Naive thymus-derived CD4-positive, alpha-beta T cell (primary cell): ENCODE data around the gene OR9G1. TPM values are rescaled to one million over a fixed set of nuclear protein-coding genes. Genes with fewer than 3 reads are reported as not detected.
"Not testable (repeated sequence)": the region's sequence is repeated elsewhere in the genome, so short reads cannot be mapped to it uniquely, and the experiment has no call there.

Experiments used
- ATAC-seq: fragments of 150-1000 bp; cut with Tn5 transposase; 2 replicates; pipeline ENCODE4 v1.10.0; 2021; ENCODE audit warnings: mild to moderate bottlenecking, moderate library complexity
- CTCF ChIA-PET: fragments of 350-600 bp; sonication (Branson Sonifier 250); formaldehyde crosslinking; loops from one replicate; lab custom pipeline; 2021; ENCODE audit warnings: antibody characterized with exemption; lab: Charles Lee
- POLR2A ChIA-PET: fragments of 350-600 bp; sonication (Branson Sonifier 250); formaldehyde crosslinking; loops from one replicate; lab custom pipeline; 2021; ENCODE audit warnings: antibody characterized with exemption, inconsistent platforms; lab: Charles Lee
- DNase-seq, 9 donors: peaks; one replicate each; pipeline versions ENCODE4 v3.0.0 to v3.0.0-alpha.2; 2020 to 2022; ENCODE audit warnings: mixed read lengths in 1 of 9
- H3K27ac ChIP-seq: one replicate; pipeline ENCODE4 v1.7.0; 2013; ENCODE audit warnings: mild to moderate bottlenecking, low read depth, low read length, moderate library complexity
- H3K27me3 ChIP-seq, 2 donors: one replicate each; pipeline ENCODE4 v1.7.0; 2013; ENCODE audit warnings: low read length in 2 of 2, mild to moderate bottlenecking in 2 of 2, moderate library complexity in 2 of 2; ENCODE audit not compliant: control insufficient read depth in 2 of 2, insufficient read depth in 2 of 2
- H3K36me3 ChIP-seq, 3 experiments: 1 replicate in 2 of 3; 2 replicates in 1 of 3; pipeline ENCODE4 v1.7.0; 2013; ENCODE audit warnings: low read length in 3 of 3, mild to moderate bottlenecking in 3 of 3, moderate library complexity in 1 of 3; ENCODE audit not compliant: insufficient read depth in 3 of 3, control insufficient read depth in 2 of 3
- H3K4me1 ChIP-seq, 2 donors: one replicate each; pipeline ENCODE4 v1.7.0; 2013; ENCODE audit warnings: low read length in 2 of 2, mild to moderate bottlenecking in 2 of 2, moderate library complexity in 1 of 2; ENCODE audit not compliant: control insufficient read depth in 2 of 2, insufficient read depth in 2 of 2
- H3K4me3 ChIP-seq: 2 replicates; pipeline ENCODE4 v1.7.0; 2013; ENCODE audit warnings: mild to moderate bottlenecking, low read length
- H3K9me3 ChIP-seq, 3 experiments: 1 replicate in 2 of 3; 2 replicates in 1 of 3; pipeline ENCODE4 v1.7.0; 2013; ENCODE audit warnings: low read length in 3 of 3; ENCODE audit not compliant: control insufficient read depth in 2 of 3
- H3K27ac Mint-ChIP-seq, 9 donors: one replicate each; pipeline ENCODE4 v1.8.0; 2020 to 2022; ENCODE audit warnings: mixed read lengths in 9 of 9, mild to moderate bottlenecking in 8 of 9, moderate library complexity in 5 of 9, inconsistent platforms in 2 of 9
- H3K27me3 Mint-ChIP-seq, 5 donors: one replicate each; pipeline ENCODE4 v1.8.0; 2021 to 2022; ENCODE audit warnings: mixed read lengths in 5 of 5, mild to moderate bottlenecking in 1 of 5
- H3K36me3 Mint-ChIP-seq, 5 donors: one replicate each; pipeline ENCODE4 v1.8.0; 2020 to 2022; ENCODE audit warnings: mixed read lengths in 5 of 5, mild to moderate bottlenecking in 3 of 5, inconsistent platforms in 1 of 5
- H3K4me1 Mint-ChIP-seq, 7 donors: one replicate each; pipeline ENCODE4 v1.8.0; 2020 to 2022; ENCODE audit warnings: mixed read lengths in 7 of 7, mild to moderate bottlenecking in 3 of 7, inconsistent platforms in 1 of 7
- H3K4me3 Mint-ChIP-seq, 10 donors: one replicate each; pipeline ENCODE4 v1.8.0; 2020 to 2022; ENCODE audit warnings: mild to moderate bottlenecking in 10 of 10, mixed read lengths in 10 of 10, moderate library complexity in 6 of 10, inconsistent platforms in 2 of 10
- H3K9me3 Mint-ChIP-seq, 11 donors: one replicate each; pipeline ENCODE4 v1.8.0; 2020 to 2022; ENCODE audit warnings: mixed read lengths in 11 of 11, mild to moderate bottlenecking in 4 of 11, inconsistent platforms in 1 of 11, moderate library complexity in 1 of 11
- intact Hi-C, 2 donors: fragments of 100-400 bp; cut with micrococcal nuclease; formaldehyde crosslinking; loops; one replicate each; pipeline ENCODE4 v1.15.1; 2023
- polyA plus RNA-seq, 2 donors: library from polyadenylated mRNA; unstranded; fragments of 300-500 nt; fragmentation: Illumina TruSeq; gene quantifications; one replicate each; pipeline ENCODE4 v1.2.3, GENCODE V29; 2021
- total RNA-seq, 6 experiments: library from RNA in 5 of 6; stranded (reverse) in 5 of 6; gene quantifications; 1 replicate in 5 of 6; 2 replicates in 1 of 6; pipeline ENCODE4 v1.2.3 and lab custom pipeline; 2021 to 2026

The OR9G1 gene
- total RNA-seq (not detected), polyA plus RNA-seq (not detected), total RNA-seq (lab: John Stamatoyannopoulos, UW) (not detected)

GRCh38 chr11:56698795-56699194 lies at the start of gene OR9G1:
OR9G1 (plus strand) TSS chr11:56699095; CDS start chr11:56700388, 1,293 bp downstream.
- no peak for ATAC-seq
- no peaks in the 10 kb centered on the region for H3K36me3 ChIP-seq
- Mint-ChIP-seq H3K27ac (no peak within 1 kb of the TSS), H3K36me3 (no peaks in the 10 kb centered on the region), H3K27me3 (no peaks in the 10 kb centered on the region), H3K4me3 (no peak within 1 kb of the TSS), H3K4me1 (no peaks in the 10 kb centered on the region), H3K9me3 (peaks cover 0 to 22% (median 3%) of the 10 kb centered on the region in 11 donors)
- H3K27me3 ChIP-seq, result no peaks in the 10 kb centered on the region
- no peak within 1 kb of the TSS for H3K27ac ChIP-seq
- H3K4me3 ChIP-seq, result no peak within 1 kb of the TSS
- no peaks in the 10 kb centered on the region for H3K4me1 ChIP-seq
- intact Hi-C loops, result no loop called here
- no peak for DNase-seq
- ChIA-PET POLR2A (no interaction called here), CTCF (no interaction called here)
- no peaks in the 10 kb centered on the region for H3K9me3 ChIP-seq

- no peaks in the 10 kb centered on the region for H3K4me1 ChIP-seq
- no peaks in the 10 kb centered on the region for H3K9me3 ChIP-seq
- H3K4me3 ChIP-seq, result no peak overlapping the region
- no peak overlapping the region for H3K27ac ChIP-seq
- no peaks in the 10 kb centered on the region for H3K27me3 ChIP-seq
- Mint-ChIP-seq H3K27me3 (no peaks in the 10 kb centered on the region), H3K27ac (no peak overlapping the region), H3K4me3 (no peak overlapping the region), H3K9me3 (peaks cover 0 to 17% (median 8%) of the 10 kb centered on the region in 11 donors), H3K4me1 (no peaks in the 10 kb centered on the region), H3K36me3 (peaks cover 0 to 3% (median 0%) of the 10 kb centered on the region in 5 donors)
- H3K36me3 ChIP-seq, result no peaks in the 10 kb centered on the region
- intact Hi-C loops, result no loop called here
- ChIA-PET CTCF (no interaction called here), POLR2A (no interaction called here)
- ATAC-seq (no peak), DNase-seq (no peak)
Measured at GRCh38 chr11:56659755-56660154, 39.1 kb upstream of the OR9G1 start.

GRCh38 chr11:56663386-56663785 lies 35.5 kb upstream of the OR9G1 start, which contains the start of gene OR5AR1:
OR5AR1 (plus strand) TSS chr11:56663686; CDS start chr11:56663686, 0 bp downstream.
- no peaks in the 10 kb centered on the region for H3K36me3 Mint-ChIP-seq
- H3K4me3 ChIP-seq, result no peak within 1 kb of the TSS
- ChIA-PET POLR2A (no interaction called here), CTCF (no interaction called here)
- intact Hi-C loops, result no loop called here
- H3K4me1 Mint-ChIP-seq, result no peaks in the 10 kb centered on the region
- H3K9me3 Mint-ChIP-seq, result peaks cover 0 to 18% (median 3%) of the 10 kb centered on the region in 11 donors
- no peak within 1 kb of the TSS for H3K27ac Mint-ChIP-seq
- H3K27ac ChIP-seq, result no peak within 1 kb of the TSS
- no peak within 1 kb of the TSS for H3K4me3 Mint-ChIP-seq
- H3K9me3 ChIP-seq, result no peaks in the 10 kb centered on the region
- no peak for DNase-seq
- H3K36me3 ChIP-seq, result no peaks in the 10 kb centered on the region
- no peak for ATAC-seq
- H3K4me1 ChIP-seq, result no peaks in the 10 kb centered on the region
- no peaks in the 10 kb centered on the region for H3K27me3 Mint-ChIP-seq
- no peaks in the 10 kb centered on the region for H3K27me3 ChIP-seq

GRCh38 chr11:56670984-56671383 lies 27.9 kb upstream of the OR9G1 start:
- Histone ChIP-seq H3K4me1 (no peaks in the 10 kb centered on the region), H3K4me3 (no peak overlapping the region), H3K36me3 (no peaks in the 10 kb centered on the region), H3K9me3 (no peaks in the 10 kb centered on the region), H3K27ac (no peak overlapping the region), H3K27me3 (no peaks in the 10 kb centered on the region)
- DNase-seq, result no peak
- POLR2A ChIA-PET, result no interaction called here
- Mint-ChIP-seq H3K27ac (no peak overlapping the region), H3K27me3 (no peaks in the 10 kb centered on the region), H3K4me1 (no peaks in the 10 kb centered on the region), H3K36me3 (no peaks in the 10 kb centered on the region), H3K9me3 (peaks cover 0 to 15% (median 2%) of the 10 kb centered on the region in 11 donors), H3K4me3 (no peak overlapping the region)
- CTCF ChIA-PET, result no interaction called here
- no peak for ATAC-seq
- intact Hi-C loops, result no loop called here

GRCh38 chr11:56688554-56689100 lies 10.3 kb upstream of the OR9G1 start:
- Mint-ChIP-seq H3K27me3 (no peaks in the 10 kb centered on the region), H3K4me3 (no peak overlapping the region), H3K27ac (no peak overlapping the region), H3K4me1 (no peaks in the 10 kb centered on the region), H3K9me3 (peaks cover 0 to 9% (median 3%) of the 10 kb centered on the region in 11 donors), H3K36me3 (no peaks in the 10 kb centered on the region)
- H3K4me1 ChIP-seq, result no peaks in the 10 kb centered on the region
- no peaks in the 10 kb centered on the region for H3K27me3 ChIP-seq
- DNase-seq (no peak), ATAC-seq (no peak)
- ChIA-PET POLR2A (no interaction called here), CTCF (no interaction called here)
- H3K27ac ChIP-seq, result no peak overlapping the region
- H3K4me3 ChIP-seq, result no peak overlapping the region
- intact Hi-C loops, result no loop called here
- H3K9me3 ChIP-seq, result no peaks in the 10 kb centered on the region
- H3K36me3 ChIP-seq, result no peaks in the 10 kb centered on the region

- H3K9me3 ChIP-seq, H3K27ac Mint-ChIP-seq, CTCF ChIA-PET, POLR2A ChIA-PET, H3K4me1 Mint-ChIP-seq, intact Hi-C loops, H3K4me3 ChIP-seq, H3K4me3 Mint-ChIP-seq, H3K36me3 ChIP-seq, H3K36me3 Mint-ChIP-seq, H3K27ac ChIP-seq, H3K4me1 ChIP-seq, H3K9me3 Mint-ChIP-seq, H3K27me3 ChIP-seq, ATAC-seq, H3K27me3 Mint-ChIP-seq, DNase-seq: not testable (repeated sequence)
Measured at GRCh38 chr11:56691179-56691578, 7.7 kb upstream of the OR9G1 start.

GRCh38 chr11:56693428-56693827 lies 5.5 kb upstream of the OR9G1 start:
- ChIA-PET CTCF (no interaction called here), POLR2A (no interaction called here)
- H3K9me3 ChIP-seq, result no peaks in the 10 kb centered on the region
- no peaks in the 10 kb centered on the region for H3K27me3 ChIP-seq
- no peak overlapping the region for H3K27ac ChIP-seq
- H3K36me3 ChIP-seq, result no peaks in the 10 kb centered on the region
- no peaks in the 10 kb centered on the region for H3K4me1 ChIP-seq
- intact Hi-C loops, result no loop called here
- no peak overlapping the region for H3K4me3 ChIP-seq
- Mint-ChIP-seq H3K9me3 (peaks cover 0 to 9% (median 0%) of the 10 kb centered on the region in 11 donors), H3K4me1 (no peaks in the 10 kb centered on the region), H3K36me3 (no peaks in the 10 kb centered on the region), H3K27ac (no peak overlapping the region), H3K27me3 (no peaks in the 10 kb centered on the region), H3K4me3 (no peak overlapping the region)
- DNase-seq (no peak), ATAC-seq (no peak)
